WTC11 (cell line): Measurements from ENCODE around the gene HIVEP2. TPM values are rescaled to one million over a fixed set of nuclear protein-coding genes. Genes with fewer than 3 reads are reported as not detected.

ENCODE experiments used
- ATAC-seq: fragments of 200-7000 bp; cut with Tn5 transposase; 2 replicates; pipeline ENCODE4 v1.10.0; 2021; ENCODE audit warnings: mild to moderate bottlenecking, moderate library complexity
- CTCF ChIA-PET: fragments of 300-600 bp; sonication (Branson Sonifier 250); formaldehyde crosslinking; loops from one replicate; lab custom pipeline; 2021; ENCODE audit warnings: antibody characterized with exemption; lab: Charles Lee
- POLR2A ChIA-PET: fragments of 350-600 bp; sonication (Branson Sonifier 250); formaldehyde crosslinking; loops from one replicate; lab custom pipeline; 2021; ENCODE audit warnings: antibody characterized with exemption; lab: Charles Lee
- DNase-seq: peaks from one replicate; pipeline ENCODE4 v3.0.0; 2021; ENCODE audit warnings: low spot score
- H3K27ac Mint-ChIP-seq: 2 replicates; pipeline ENCODE4 v1.8.0; 2021; ENCODE audit warnings: mixed read lengths
- H3K27me3 Mint-ChIP-seq: 2 replicates; pipeline ENCODE4 v1.8.0; 2021; ENCODE audit warnings: low read depth, mild to moderate bottlenecking, moderate library complexity, mixed read lengths
- H3K36me3 Mint-ChIP-seq: 2 replicates; pipeline ENCODE4 v1.8.0; 2021; ENCODE audit warnings: mixed read lengths
- H3K4me1 Mint-ChIP-seq: 2 replicates; pipeline ENCODE4 v1.8.0; 2022; ENCODE audit warnings: mixed read lengths
- H3K4me3 Mint-ChIP-seq: 2 replicates; pipeline ENCODE4 v1.8.0; 2021; ENCODE audit warnings: mild to moderate bottlenecking, moderate library complexity, mixed read lengths
- H3K9me3 Mint-ChIP-seq: 2 replicates; pipeline ENCODE4 v1.8.0; 2021; ENCODE audit warnings: mixed read lengths
- CBFB ChIP-seq: sonication (generic); formaldehyde crosslinking; IDR thresholded peaks from 2 replicates; pipeline ENCODE4 v1.8.1; 2022; ENCODE audit warnings: mild to moderate bottlenecking, low read depth, missing genetic modification reagents
- E2F4 ChIP-seq: sonication (generic); formaldehyde crosslinking; IDR thresholded peaks from 2 replicates; pipeline ENCODE4 v1.8.1; 2022; ENCODE audit warnings: low read depth, mild to moderate bottlenecking, moderate library complexity, missing genetic modification reagents, borderline replicate concordance
- EMX1 ChIP-seq: fragments of 250-450 bp; sonication (Bioruptor Pico); IDR thresholded peaks from 2 replicates; pipeline ENCODE4 v1.8.0; 2021; ENCODE audit warnings: mild to moderate bottlenecking
- GTF2I ChIP-seq: fragments of 250-450 bp; sonication (Bioruptor Pico); conservative IDR thresholded peaks from 2 replicates; pipeline ENCODE4 v1.4.0; 2021; ENCODE audit warnings: mild to moderate bottlenecking
- JUN ChIP-seq: sonication (generic); formaldehyde crosslinking; IDR thresholded peaks from 2 replicates; pipeline ENCODE4 v1.8.0; 2023; ENCODE audit warnings: mild to moderate bottlenecking, missing genetic modification reagents
- SMAD3 ChIP-seq: sonication (generic); formaldehyde crosslinking; IDR thresholded peaks from 2 replicates; pipeline ENCODE4 v1.8.0; 2022; ENCODE audit warnings: missing genetic modification reagents, mild to moderate bottlenecking, borderline replicate concordance
- ZNF317 ChIP-seq: sonication (generic); formaldehyde crosslinking; IDR thresholded peaks from 2 replicates; pipeline ENCODE4 v1.8.1; 2023; ENCODE audit warnings: low read depth, mild to moderate bottlenecking, moderate library complexity, missing genetic modification reagents, borderline replicate concordance
- ZNF423 ChIP-seq: fragments of 250-450 bp; sonication (Bioruptor Pico); IDR thresholded peaks from 2 replicates; pipeline ENCODE4 v2.1.2; 2022; ENCODE audit warnings: mild to moderate bottlenecking, moderate library complexity
- ZNF671 ChIP-seq: fragments of 250-450 bp; sonication (Bioruptor Pico); IDR thresholded peaks from 2 replicates; pipeline ENCODE4 v1.8.0; 2021; ENCODE audit warnings: mild to moderate bottlenecking
- total RNA-seq: library from RNA; stranded (reverse); gene quantifications from 3 replicates; pipeline ENCODE4 v1.2.3, GENCODE V29; 2021
- TF ChIP-seq, protein P1 (sequence below): sonication (generic); formaldehyde crosslinking; conservative IDR thresholded peaks from 2 replicates; pipeline ENCODE4 v1.8.1; 2023; ENCODE audit warnings: mild to moderate bottlenecking, low read depth, missing genetic modification reagents, moderate library complexity
- TF ChIP-seq, protein P2 (sequence below): sonication (generic); formaldehyde crosslinking; IDR thresholded peaks from 2 replicates; pipeline ENCODE4 v1.8.1; 2023; ENCODE audit warnings: mild to moderate bottlenecking, missing genetic modification reagents, moderate library complexity
- TF ChIP-seq, protein P3 (sequence below): fragments of 250-450 bp; sonication (Bioruptor Pico); conservative IDR thresholded peaks from 2 replicates; pipeline ENCODE4 v1.9.0; 2021; ENCODE audit warnings: mild to moderate bottlenecking

HIVEP2 gene
- total RNA-seq, 1 experiment from 2014 or later: 11.5 TPM

DNA sequence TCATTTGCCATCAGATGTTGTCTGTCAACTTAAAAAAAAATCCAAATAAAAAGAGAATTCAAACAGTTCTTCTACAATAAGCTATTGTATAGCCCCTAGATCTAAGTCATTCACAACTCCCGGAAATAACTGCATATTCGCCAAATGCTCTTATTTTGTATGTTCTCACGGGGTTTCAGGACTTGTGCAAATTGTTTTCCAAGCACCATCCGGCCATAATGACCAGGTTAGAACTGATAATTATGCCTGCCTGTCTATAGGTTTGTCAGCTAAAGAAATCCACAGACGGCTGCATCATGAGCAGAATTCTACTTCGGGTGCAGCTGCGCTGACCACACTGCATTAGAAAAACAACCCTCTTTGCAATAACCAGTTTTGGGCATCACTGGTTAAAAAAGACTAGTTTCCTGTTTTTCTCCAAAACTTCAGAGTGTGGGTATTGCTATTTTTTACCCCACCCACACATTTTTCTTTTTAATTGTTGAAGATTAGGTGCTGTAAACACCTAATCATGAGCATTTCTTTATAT lies 87.7 kb downstream of the HIVEP2 start (continued):
- TF ChIP-seq, protein P1, sequence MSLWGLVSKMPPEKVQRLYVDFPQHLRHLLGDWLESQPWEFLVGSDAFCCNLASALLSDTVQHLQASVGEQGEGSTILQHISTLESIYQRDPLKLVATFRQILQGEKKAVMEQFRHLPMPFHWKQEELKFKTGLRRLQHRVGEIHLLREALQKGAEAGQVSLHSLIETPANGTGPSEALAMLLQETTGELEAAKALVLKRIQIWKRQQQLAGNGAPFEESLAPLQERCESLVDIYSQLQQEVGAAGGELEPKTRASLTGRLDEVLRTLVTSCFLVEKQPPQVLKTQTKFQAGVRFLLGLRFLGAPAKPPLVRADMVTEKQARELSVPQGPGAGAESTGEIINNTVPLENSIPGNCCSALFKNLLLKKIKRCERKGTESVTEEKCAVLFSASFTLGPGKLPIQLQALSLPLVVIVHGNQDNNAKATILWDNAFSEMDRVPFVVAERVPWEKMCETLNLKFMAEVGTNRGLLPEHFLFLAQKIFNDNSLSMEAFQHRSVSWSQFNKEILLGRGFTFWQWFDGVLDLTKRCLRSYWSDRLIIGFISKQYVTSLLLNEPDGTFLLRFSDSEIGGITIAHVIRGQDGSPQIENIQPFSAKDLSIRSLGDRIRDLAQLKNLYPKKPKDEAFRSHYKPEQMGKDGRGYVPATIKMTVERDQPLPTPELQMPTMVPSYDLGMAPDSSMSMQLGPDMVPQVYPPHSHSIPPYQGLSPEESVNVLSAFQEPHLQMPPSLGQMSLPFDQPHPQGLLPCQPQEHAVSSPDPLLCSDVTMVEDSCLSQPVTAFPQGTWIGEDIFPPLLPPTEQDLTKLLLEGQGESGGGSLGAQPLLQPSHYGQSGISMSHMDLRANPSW (CRISPR knock-in tag): no peak
- TF ChIP-seq SMAD3 (CRISPR knock-in tag): no peak

GRCh38 chr6:142856624-142857232 lies 88.2 kb downstream of the HIVEP2 start:
- no peak for ATAC-seq
- Mint-ChIP-seq H3K9me3 (peaks cover 10% of the 10 kb centered on the region), H3K36me3 (peaks cover 15% of the 10 kb centered on the region), H3K27ac (peak overlapping the region; percentile 53), H3K27me3 (no peaks in the 10 kb centered on the region), H3K4me3 (no peak overlapping the region), H3K4me1 (peaks cover 70% of the 10 kb centered on the region)
- TF ChIP-seq CBFB (CRISPR knock-in tag): no peak
- TF ChIP-seq E2F4 (CRISPR knock-in tag): no peak
- no peak for TF ChIP-seq ZNF317
- TF ChIP-seq GTF2I (CRISPR knock-in tag): no peak
- no peak for TF ChIP-seq JUN (CRISPR knock-in tag)
- TF ChIP-seq ZNF423: no peak
- TF ChIP-seq, protein P2, sequence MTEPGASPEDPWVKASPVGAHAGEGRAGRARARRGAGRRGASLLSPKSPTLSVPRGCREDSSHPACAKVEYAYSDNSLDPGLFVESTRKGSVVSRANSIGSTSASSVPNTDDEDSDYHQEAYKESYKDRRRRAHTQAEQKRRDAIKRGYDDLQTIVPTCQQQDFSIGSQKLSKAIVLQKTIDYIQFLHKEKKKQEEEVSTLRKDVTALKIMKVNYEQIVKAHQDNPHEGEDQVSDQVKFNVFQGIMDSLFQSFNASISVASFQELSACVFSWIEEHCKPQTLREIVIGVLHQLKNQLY (CRISPR knock-in tag): no peak
- TF ChIP-seq, protein P3, sequence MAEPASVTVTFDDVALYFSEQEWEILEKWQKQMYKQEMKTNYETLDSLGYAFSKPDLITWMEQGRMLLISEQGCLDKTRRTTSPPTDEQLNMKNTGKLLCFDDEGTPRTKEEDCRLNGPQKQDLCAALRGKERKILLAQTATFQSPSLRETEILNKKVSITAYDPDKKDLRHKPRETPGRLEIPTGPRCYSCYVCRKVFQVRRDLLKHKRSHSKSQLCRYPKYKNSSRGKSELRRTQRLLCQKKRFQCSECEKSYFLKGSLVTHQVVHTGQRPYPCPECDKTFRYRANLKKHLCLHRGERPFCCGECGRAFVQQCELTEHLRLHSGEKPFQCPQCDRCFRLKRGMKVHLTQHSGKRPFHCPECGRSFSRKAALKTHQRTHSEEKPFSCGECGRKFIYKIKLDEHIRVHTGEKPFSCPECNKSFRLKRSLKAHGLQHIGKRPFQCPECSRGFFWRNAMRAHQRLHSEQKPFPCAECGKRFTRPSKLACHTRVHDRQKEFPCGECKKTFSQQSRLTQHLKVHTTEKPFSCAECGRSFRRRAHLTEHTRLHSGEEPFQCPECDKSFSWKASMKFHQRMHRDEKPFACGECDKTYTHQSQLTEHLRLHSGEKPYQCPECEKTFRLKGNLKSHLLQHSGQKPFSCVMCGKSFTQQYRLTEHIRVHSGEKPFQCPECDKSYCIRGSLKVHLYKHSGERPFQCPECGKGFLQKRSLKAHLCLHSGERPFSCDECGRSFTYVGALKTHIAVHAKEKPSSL: no peak
- no peak for TF ChIP-seq ZNF671 (CRISPR knock-in tag)
- no peak for TF ChIP-seq EMX1 (CRISPR knock-in tag)
- TF ChIP-seq, protein P1 (CRISPR knock-in tag): no peak
- POLR2A ChIA-PET: no interaction called here
- CTCF ChIA-PET: interaction anchor here (0.6 kb wide), 1 partner anchor 378 kb away, joined by 3 read pairs; no protein-coding TSS in a partner anchor
- no peak for DNase-seq
